Measurements from ENCODE around the gene NNMT.
A peak's percentile ranks its signal among the peaks of the same experiment; 100 is the strongest.
"Not testable (repeated sequence)": the region's sequence is repeated elsewhere in the genome, so short reads cannot be mapped to it uniquely, and the experiment has no call there.

The NNMT gene

DNA sequence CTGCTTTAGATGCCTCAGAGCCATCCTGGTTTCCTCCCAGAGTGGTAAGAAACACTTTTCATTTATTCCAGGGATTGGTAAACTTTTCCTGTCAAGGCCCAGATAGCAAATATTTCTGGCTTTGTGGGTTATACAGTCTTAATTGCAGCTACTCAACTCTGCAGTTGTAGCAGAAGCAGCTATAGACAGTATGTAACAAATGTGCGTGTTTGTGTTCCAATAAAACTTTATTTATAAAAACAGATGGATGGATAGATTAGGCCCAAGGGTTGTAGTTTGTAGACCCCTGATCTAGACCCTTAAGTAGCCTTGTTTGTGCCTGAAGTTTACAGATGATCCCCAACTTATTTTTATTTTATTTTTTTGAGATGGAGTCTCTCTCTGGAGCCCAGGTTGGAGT is 17.9 kb downstream of the NNMT start:
- no peak for DNase-seq

- DNase-seq, result no peak
These were observed 19.7 kb downstream of the NNMT start for GRCh38 chr11:114315749-114316368.

GRCh38 chr11:114316980-114317786 is 21.0 kb downstream of the NNMT start:
- DNase-seq, result no peak

DNA sequence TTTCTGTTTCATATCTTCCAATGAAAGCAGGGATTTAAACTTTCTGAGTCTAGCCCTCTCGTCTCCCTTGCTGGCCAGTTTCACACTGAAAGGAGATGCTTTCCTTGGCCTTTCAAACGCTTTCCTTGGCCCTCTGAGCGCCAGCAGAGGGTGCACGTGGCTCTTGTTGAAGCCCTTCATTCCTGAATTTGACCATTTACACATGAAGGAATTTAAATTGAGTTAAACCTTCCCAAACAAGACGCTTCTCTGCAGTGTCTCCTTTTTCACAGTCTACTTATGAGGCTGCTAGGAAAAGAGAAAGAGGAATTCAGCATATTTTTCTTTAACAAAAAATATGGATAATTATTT is 21.6 kb downstream of the NNMT start:
- DNase-seq, result peak; percentile 84

GRCh38 chr11:114318361-114318760 is 22.2 kb downstream of the NNMT start:
- no peak for DNase-seq

DNA sequence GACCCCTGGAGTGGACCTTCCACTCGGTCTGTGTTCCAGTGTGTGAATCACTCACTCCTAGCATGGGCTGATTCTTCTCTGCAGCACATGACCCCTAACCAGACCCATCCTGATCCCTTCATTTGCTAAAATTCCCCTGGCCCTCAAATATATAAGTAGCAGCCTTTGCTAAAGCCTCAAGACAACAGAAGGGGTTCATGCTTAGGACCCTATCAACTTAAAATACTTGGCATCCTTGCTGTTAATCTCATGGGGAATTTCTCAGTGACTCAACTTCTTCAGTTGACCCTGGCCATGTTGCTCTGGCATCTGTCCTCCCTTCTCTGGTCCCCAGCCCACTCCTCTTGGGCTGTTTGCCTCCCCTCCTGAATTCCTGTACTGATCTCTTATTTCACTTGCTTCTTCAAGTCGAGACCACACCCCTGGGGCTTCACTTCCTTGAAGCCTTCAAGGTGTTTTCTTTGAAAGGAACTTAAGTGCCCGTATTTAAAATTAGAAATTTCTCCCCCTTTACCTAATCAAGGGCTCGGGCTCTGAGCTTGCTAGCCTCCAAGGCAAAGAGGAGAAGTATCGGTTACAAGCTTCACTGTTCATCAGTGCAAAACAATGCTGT is 23.6 kb downstream of the NNMT start:
- DNase-seq, result no peak

DNA sequence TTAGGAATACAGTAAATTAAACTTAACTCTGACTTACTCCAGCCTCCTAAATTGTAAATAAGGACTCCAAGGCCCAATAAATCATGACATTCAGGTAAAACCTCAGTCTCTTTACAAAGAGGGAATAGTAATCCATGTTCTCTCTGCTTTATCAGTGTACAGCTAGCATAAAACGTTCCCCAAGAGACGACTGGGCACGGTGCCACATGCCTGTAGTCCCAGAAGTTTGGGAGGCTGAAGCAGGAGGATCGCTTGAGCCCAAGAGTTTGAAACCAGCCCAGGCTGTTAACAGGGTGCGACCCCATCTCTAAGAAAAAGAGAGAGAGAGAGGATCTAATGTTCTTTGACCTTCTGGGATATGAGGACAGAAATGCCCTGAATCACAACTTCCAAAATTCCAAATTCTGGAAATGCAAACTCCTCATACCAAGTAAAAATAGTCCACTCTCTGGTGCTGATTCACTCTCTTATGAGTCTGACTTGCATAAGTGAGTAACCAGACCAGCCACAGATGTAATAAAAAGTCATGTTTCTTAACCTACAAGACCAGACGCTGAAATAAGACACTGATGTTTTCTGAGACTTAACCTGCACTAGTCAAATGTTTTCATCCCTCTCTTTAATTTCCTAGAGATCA is 25.5 kb downstream of the NNMT start:
- no peak for DNase-seq

- DNase-seq, result no peak
These were observed 26.7 kb downstream of the NNMT start for GRCh38 chr11:114322934-114323333.

DNA sequence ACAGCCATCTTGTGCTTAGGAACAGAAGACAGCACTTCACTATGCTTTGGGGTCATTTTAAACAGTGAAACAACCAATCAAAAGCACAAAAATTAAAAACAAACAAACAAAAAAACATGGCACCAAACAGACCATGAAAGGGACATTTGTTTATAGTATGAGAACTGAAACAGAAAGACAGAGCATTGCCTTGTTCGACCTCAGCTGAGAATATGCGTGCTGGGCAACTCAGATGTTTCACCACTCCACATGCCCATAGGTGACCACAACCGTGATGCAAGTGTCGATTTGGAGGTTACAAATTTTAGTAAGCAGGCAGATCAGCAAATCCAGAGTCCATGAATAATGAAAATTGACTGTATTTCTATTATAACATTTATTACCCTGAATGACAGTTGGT is 30.0 kb downstream of the NNMT start:
- no peak for DNase-seq

DNA sequence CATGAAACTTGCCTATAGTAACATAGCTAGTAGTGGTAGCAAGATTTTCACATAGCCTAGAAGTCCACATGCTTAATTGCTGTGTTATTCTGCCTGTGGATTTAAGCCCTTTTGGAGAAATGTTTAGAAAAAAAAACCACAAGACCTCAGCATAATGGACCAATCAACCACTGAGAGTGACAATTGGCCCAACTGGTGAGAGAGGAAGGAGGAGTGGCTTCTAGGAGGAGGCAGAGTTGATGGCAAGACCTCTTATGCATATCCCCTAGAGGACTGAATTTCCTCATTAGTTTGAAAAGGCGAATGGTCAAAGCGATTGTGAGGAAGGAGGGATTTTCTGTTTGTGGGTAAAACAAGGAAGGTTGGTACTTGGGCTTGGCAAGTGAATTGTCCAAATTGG is 30.6 kb downstream of the NNMT start:
- DNase-seq, result no peak

DNA sequence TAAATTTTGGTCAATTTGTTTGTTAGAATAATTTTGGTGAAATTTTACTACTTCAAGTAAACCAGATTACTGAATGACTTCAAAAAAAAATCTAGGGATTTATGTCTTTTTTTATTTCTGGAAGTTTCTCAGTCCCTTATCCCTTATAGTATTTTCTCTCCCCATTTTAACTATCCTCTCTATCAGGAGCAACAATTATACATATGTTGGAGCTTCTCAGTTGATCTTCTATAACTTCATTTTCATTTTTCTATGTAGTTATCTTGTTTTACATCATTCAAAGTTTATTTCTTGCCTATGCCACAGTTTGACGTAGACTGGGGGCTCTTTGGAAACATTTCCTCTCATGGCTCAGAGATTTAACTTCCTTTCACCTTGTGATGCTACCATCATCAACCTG is 34.2 kb downstream of the NNMT start:
- DNase-seq, result no peak

DNA sequence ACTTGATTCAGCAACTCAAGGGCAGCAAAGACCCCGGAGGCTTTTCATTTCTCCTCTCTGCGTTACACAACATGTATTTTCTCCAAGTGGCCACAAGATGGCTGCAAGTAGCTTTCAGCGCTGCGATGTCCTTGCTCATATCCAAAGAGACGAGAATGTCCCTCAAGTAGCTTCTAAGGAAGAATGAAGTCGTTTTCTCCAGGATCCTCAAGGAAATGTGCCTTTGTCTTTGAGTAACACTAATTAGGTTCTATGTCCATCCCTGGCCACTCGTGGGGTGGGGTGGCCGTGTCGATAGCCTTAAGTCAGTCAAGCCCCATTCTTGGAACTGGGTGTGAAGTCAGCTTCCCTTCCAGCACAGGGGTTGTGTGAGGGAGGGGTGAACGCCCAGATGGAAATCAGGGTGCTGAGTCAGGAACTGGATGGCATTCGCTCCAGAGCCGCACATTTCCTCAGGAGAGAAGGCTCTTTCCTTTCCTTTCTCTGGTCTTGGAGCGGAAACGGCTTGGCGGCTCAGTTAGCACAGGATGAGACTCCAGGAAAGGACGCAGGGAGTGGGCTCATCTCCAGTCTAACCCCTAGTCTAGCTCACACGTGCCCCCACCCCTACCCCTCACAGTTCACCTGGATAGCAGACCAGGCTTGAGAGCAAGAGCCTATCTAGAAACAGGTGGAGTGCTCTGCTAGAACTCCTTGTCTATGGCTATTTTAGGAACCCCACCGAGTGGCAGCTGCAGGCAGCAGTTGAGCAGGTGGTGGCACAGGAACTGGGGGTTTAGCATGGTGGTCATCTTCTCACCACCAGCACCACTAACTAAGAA is 44.3 kb downstream of the NNMT start:
- peak; percentile 74 for DNase-seq

DNA sequence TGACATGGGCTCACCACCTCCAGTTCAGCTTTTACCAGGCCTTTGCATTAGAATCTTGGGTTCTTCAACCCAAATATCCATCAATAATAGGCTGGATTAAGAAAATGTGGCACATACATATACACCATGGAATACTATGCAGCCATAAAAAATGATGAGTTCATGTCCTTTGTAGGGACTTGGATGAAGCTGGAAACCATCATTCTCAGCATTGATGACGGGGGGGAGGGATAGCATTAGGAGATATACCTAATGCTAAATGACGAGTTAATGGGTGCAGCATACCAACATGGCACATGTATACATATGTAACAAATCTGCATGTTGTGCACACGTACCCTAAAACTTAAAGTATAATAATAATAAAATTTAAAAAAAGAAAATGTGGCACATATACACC is 45.5 kb downstream of the NNMT start:
- not testable (repeated sequence) for DNase-seq

- no peak for DNase-seq
These were observed 46.3 kb downstream of the NNMT start for GRCh38 chr11:114342476-114342875.

DNA sequence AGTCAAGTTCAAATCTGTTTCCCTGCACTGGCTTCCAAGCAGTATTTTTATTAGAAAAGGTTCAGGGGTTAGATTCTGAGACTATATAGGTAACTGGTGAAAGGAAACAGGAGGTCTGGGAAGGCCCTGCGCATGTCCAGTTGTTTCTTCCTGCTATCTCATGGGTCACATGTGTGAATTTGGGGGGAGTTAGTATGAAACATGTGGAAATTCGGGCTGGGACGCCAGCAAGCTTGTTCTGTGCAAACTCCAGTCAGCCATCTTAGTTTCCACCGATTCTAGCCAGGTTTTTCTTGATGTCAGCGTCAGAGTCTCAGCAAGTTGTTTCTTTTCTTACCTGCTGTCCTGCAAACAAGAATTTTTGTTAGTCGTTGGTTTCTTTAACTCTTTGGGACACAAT is 46.8 kb downstream of the NNMT start:
- DNase-seq, result no peak

DNA sequence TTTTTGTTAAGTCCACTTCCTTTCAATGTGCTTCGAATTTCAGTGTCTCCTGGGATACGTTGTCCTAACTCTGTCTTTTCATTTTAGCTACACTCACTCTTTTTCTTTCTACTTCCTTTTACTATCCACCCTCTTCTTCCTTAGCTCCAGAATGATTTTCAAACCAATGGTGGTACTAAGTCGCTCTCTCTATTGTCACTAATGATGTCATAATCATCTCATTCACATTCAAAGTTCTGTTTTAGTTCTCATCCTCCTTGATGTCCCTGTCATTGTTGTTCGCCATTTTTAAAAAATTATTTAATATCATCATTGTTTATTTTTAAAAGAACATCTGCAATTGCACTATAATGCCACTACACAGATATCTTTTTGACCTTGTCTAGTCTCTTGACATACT is 47.3 kb downstream of the NNMT start:
- DNase-seq, result no peak

DNA sequence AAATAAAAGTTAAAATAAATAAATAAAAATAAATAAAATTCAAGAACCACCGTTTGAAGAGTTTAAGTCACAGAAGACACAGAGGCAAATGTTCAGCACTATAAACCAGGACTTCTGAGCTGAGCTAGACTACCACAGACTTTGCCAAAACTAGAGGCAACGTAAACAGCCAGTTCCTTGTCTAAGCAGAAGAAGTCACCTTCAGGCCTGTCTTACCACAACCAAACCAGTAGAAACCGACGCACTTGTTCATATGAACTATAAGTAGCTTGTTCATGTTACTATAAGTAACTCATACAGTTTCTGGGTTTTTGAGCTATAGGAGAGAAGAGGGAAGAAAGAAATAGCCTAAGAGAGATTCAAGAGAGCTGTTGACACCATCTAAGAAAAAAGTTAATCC is 48.3 kb downstream of the NNMT start:
- DNase-seq, result no peak

- no peak for DNase-seq
These were observed 49.5 kb downstream of the NNMT start for GRCh38 chr11:114345575-114346222.

DNA sequence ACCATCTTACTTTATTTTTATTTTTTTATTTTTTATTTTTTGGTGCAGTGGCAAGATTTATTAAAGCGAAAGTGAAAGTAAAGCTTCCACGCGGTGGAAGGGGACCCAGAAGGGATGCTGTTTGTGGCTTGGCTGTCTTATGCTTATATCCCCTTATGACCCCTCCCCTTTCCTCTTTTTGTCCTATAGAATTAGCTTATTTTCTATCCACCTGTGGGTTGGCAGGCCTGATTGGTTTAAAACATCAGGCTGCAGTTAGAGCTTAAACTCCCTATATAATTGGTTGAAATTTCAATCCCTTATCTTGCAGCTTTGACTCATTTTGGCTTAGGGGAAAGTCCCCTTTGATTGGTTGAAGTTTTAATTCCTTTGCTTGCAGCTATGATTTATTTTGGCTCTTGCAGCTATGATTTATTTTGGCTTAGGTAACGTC is 50.5 kb downstream of the NNMT start:
- DNase-seq, result no peak

DNA sequence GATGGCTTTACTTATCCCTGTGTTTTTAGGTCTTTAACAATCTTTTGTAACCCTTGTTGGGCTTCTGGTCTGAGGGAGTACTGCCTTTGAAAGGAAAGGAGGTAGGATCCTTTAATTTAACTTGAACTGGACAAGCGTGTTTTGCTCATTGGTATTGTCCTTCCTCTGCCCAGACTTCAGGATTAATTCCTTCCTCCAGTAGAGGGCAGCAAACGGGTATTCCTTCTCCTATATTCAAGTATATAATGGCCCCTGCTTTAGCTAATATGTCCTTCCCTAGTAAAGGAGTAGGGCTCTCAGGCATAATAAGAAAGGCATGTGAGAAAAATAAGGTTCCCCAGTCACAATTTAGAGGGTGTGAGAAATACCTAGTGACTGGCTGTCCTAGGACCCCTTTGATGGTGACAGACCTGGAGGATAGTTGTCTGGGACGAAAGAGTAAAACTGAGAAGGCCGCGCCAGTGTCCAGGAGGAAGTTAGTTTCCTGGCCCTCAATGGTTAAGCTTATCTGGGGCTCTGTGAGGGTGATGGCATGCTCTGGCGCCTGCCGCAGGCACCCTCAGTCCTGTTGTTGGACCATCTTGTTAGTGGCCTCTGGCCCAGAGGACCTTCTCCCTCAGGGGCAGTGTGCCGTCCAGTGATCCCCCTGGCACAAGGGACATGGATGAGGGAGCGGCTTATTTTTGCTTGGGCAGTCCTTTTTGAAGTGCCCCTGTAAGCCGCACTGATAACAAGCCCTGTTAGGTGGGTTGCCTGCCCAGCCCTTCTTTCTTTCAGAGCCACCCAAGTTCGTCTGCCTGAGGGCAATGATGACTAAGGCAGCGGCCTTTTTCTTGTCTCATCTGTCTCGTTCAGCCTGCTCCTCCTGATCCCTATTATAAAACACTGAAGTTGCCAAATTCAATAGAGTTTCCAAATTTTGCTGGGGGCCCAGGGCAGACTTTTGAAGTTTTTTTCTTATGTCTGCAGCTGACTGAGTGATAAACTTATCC is 52.3 kb downstream of the NNMT start:
- DNase-seq, result peak; percentile 90

DNA sequence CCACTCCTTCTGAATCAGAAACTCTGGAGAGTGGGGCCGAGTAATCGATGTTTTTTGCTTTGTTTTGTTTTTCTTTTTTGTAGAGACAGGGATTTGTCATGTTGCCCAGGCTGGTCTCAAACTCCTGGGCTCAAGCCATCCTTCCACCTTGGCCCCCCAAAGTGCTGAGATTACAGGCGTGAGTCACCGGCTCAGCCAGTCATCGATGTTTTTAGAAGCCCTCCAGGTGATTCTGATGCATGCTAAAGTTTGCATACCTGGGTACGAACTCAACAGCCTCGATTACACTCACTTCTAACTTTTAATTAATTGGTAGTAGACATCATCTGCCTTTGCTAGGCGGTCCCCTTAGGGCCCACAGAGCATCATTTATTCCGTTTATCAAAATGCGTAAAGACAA is 53.8 kb downstream of the NNMT start:
- DNase-seq, result no peak
